Measurements from ENCODE around the gene AKAP12.

Gene AKAP12

DNA sequence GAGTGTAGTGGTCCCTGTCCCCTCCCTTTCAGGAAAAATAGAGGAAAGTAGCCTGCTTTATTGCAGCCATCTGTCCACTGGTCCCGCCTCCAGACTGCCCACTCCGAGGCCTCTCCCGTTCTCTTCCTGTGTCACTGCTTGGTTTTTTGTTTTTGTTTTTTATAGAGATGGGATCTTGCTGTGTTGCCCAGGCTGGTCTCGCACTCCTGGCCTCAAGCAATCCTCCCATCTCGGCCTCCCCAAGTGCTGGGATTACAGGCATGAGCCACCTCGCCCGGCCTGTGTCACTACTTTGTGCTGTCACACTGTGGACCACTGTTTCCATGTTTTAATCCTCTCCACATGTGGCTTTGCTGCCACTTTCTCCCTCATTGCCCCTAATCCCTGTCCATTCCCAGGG lies 80.4 kb downstream of the AKAP12 start:
- DNase-seq = no peak
- no peak overlapping the region for H3K4me3 ChIP-seq (ENCODE audit: low read depth in 1 of 2, low read length in 2 of 2)
- H3K36me3 ChIP-seq (ENCODE audit: insufficient read depth, low read length) = no peaks in the 10 kb centered on the region
- no peak overlapping the region for H3K9ac ChIP-seq (ENCODE audit: low read depth, low read length)
- no peak for TF ChIP-seq EZH2 (IDR thresholded peaks at IDR 0.05; ENCODE audit: borderline replicate concordance, low read depth, low read length, severe bottlenecking)
- TF ChIP-seq, protein P1, sequence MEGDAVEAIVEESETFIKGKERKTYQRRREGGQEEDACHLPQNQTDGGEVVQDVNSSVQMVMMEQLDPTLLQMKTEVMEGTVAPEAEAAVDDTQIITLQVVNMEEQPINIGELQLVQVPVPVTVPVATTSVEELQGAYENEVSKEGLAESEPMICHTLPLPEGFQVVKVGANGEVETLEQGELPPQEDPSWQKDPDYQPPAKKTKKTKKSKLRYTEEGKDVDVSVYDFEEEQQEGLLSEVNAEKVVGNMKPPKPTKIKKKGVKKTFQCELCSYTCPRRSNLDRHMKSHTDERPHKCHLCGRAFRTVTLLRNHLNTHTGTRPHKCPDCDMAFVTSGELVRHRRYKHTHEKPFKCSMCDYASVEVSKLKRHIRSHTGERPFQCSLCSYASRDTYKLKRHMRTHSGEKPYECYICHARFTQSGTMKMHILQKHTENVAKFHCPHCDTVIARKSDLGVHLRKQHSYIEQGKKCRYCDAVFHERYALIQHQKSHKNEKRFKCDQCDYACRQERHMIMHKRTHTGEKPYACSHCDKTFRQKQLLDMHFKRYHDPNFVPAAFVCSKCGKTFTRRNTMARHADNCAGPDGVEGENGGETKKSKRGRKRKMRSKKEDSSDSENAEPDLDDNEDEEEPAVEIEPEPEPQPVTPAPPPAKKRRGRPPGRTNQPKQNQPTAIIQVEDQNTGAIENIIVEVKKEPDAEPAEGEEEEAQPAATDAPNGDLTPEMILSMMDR (IDR thresholded peaks at IDR 0.05; ENCODE audit: borderline replicate concordance, extremely low read depth, low read length, poor library complexity, severe bottlenecking) = no peak
- no peaks in the 10 kb centered on the region for H3K79me2 ChIP-seq (ENCODE audit: insufficient read depth, low read length)
- H3K27ac ChIP-seq (ENCODE audit: low read length) = no peak overlapping the region
- H3K9me3 ChIP-seq (ENCODE audit: insufficient read depth, low read length, severe bottlenecking) = no peaks in the 10 kb centered on the region
- ATAC-seq (ENCODE audit: insufficient read depth, low read depth) = no peak
- H3K27me3 ChIP-seq (ENCODE audit: insufficient read depth, low read length, poor library complexity) = no peaks in the 10 kb centered on the region
- H3K4me2 ChIP-seq (ENCODE audit: insufficient read depth, low read length) = no peak overlapping the region
- no peaks in the 10 kb centered on the region for H4K20me1 ChIP-seq (ENCODE audit: insufficient read depth, low read length)
- H2AFZ ChIP-seq (ENCODE audit: low read depth, low read length) = no peak overlapping the region
- H3K4me1 ChIP-seq (ENCODE audit: insufficient read depth, low read length) = peaks cover 9% of the 10 kb centered on the region; the same call in 1 of the 2 replicates

DNA sequence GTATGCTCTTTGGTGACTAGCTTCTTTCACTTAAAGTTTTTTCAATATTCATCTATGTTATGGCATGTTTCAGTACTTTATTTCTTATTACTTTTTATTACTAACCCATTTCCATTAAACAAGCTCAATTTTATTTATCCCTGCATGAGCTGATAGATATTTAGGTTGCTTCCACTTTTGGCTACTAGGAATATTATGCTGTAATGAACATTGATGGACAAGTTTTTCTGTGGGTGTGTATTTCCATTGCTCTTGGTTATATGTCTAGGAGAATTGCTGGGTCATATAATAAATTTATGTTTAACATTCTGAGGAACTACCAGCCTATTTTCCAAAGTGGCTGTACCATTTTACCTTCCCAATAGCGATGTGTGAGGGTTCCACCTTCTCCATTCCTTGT lies 81.7 kb downstream of the AKAP12 start:
- H4K20me1 ChIP-seq (ENCODE audit: insufficient read depth, low read length) = no peaks in the 10 kb centered on the region
- no peak for DNase-seq

DNA sequence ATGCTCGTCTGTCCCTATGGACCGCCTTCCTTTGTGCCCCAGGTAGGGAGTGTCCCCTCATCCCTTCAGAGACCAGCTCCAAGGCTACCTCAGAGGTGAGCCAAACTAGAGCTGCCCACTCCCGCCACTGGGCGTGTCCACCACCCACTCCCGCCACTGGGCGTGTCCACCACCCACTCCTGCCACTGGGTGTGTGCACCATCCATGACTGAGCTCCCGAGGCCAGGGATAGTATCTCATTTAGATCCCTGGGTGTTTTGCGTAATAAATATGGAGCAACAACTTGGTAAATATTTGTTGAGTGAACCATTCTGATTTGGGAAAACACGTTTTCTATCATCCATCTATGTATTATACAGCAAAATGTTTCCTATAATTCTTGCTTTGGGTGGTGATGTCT lies 82.8 kb downstream of the AKAP12 start:
- no peaks in the 10 kb centered on the region for H4K20me1 ChIP-seq (ENCODE audit: insufficient read depth, low read length)
- H3K4me1 ChIP-seq (ENCODE audit: insufficient read depth, low read length) = peaks cover 9% of the 10 kb centered on the region; the same call in 1 of the 2 replicates
- H3K27ac ChIP-seq (ENCODE audit: low read length) = no peak overlapping the region
- TF ChIP-seq, protein P1 (IDR thresholded peaks at IDR 0.05; ENCODE audit: borderline replicate concordance, extremely low read depth, low read length, poor library complexity, severe bottlenecking) = no peak
- TF ChIP-seq EZH2 (IDR thresholded peaks at IDR 0.05; ENCODE audit: borderline replicate concordance, low read depth, low read length, severe bottlenecking) = no peak
- H3K27me3 ChIP-seq (ENCODE audit: insufficient read depth, low read length, poor library complexity) = peaks cover 6% of the 10 kb centered on the region
- DNase-seq (no peak), ATAC-seq (ENCODE audit: insufficient read depth, low read depth) (no peak)
- no peak overlapping the region for H3K4me3 ChIP-seq (ENCODE audit: low read depth in 1 of 2, low read length in 2 of 2)
- H3K79me2 ChIP-seq (ENCODE audit: insufficient read depth, low read length) = no peaks in the 10 kb centered on the region
- no peak overlapping the region for H2AFZ ChIP-seq (ENCODE audit: low read depth, low read length)
- no peaks in the 10 kb centered on the region for H3K9me3 ChIP-seq (ENCODE audit: insufficient read depth, low read length, severe bottlenecking)
- no peak overlapping the region for H3K4me2 ChIP-seq (ENCODE audit: insufficient read depth, low read length)
- H3K36me3 ChIP-seq (ENCODE audit: insufficient read depth, low read length) = no peaks in the 10 kb centered on the region
- no peak overlapping the region for H3K9ac ChIP-seq (ENCODE audit: low read depth, low read length)

More for the DNA sequence above, 81.7 kb downstream of the AKAP12 start:
- peaks cover 9% of the 10 kb centered on the region; the same call in 1 of the 2 replicates for H3K4me1 ChIP-seq (ENCODE audit: insufficient read depth, low read length)
- no peak overlapping the region for H3K4me3 ChIP-seq (ENCODE audit: low read depth in 1 of 2, low read length in 2 of 2)
- H3K9ac ChIP-seq (ENCODE audit: low read depth, low read length) = no peak overlapping the region
- no peaks in the 10 kb centered on the region for H3K36me3 ChIP-seq (ENCODE audit: insufficient read depth, low read length)
- H3K79me2 ChIP-seq (ENCODE audit: insufficient read depth, low read length) = no peaks in the 10 kb centered on the region
- no peak overlapping the region for H3K27ac ChIP-seq (ENCODE audit: low read length)
- no peak for TF ChIP-seq EZH2 (IDR thresholded peaks at IDR 0.05; ENCODE audit: borderline replicate concordance, low read depth, low read length, severe bottlenecking)
- TF ChIP-seq, protein P1 (IDR thresholded peaks at IDR 0.05; ENCODE audit: borderline replicate concordance, extremely low read depth, low read length, poor library complexity, severe bottlenecking) = no peak
- H2AFZ ChIP-seq (ENCODE audit: low read depth, low read length) = no peak overlapping the region
- H3K27me3 ChIP-seq (ENCODE audit: insufficient read depth, low read length, poor library complexity) = peaks cover 6% of the 10 kb centered on the region
- no peaks in the 10 kb centered on the region for H3K9me3 ChIP-seq (ENCODE audit: insufficient read depth, low read length, severe bottlenecking)
- ATAC-seq (ENCODE audit: insufficient read depth, low read depth) = no peak
- no peak overlapping the region for H3K4me2 ChIP-seq (ENCODE audit: insufficient read depth, low read length)
